Neural progenitor cell (in vitro differentiated cells): ENCODE data around the gene FAM20A. TPM values are rescaled to one million over a fixed set of nuclear protein-coding genes. Genes with fewer than 3 reads are reported as not detected.

ENCODE experiments used
- DNase-seq: peaks from one replicate; pipeline ENCODE4 v3.0.0-alpha.2; 2016; ENCODE audit warnings: low spot score
- H2AFZ ChIP-seq: fragments of 200-600 bp; sonication (generic); replicated peaks from 2 replicates; pipeline ENCODE4 v1.6.1; 2016; ENCODE audit warnings: antibody characterized with exemption
- H3F3A ChIP-seq: fragments of 200-600 bp; sonication (generic); 2 replicates; pipeline ENCODE4 v1.6.1; 2016; ENCODE audit warnings: antibody characterized with exemption, low read depth
- H3K27ac ChIP-seq: fragments of 200-600 bp; sonication (generic); 2 replicates; pipeline ENCODE4 v1.5.1; 2016; ENCODE audit warnings: mild to moderate bottlenecking
- H3K27me3 ChIP-seq: fragments of 200-600 bp; sonication (generic); 2 replicates; pipeline ENCODE4 v1.6.1; 2016; ENCODE audit warnings: mild to moderate bottlenecking, moderate library complexity
- H3K36me3 ChIP-seq: fragments of 200-600 bp; sonication (generic); 2 replicates; pipeline ENCODE4 v1.5.1; 2016
- H3K4me1 ChIP-seq: fragments of 200-600 bp; sonication (generic); 2 replicates; pipeline ENCODE4 v1.6.1; 2016; ENCODE audit warnings: mixed run types
- H3K4me2 ChIP-seq: fragments of 200-600 bp; sonication (generic); 2 replicates; pipeline ENCODE4 v1.6.1; 2016
- H3K4me3 ChIP-seq: fragments of 200-600 bp; sonication (generic); 2 replicates; pipeline ENCODE4 v1.5.1; 2016
- H3K79me2 ChIP-seq: fragments of 200-600 bp; sonication (generic); 2 replicates; pipeline ENCODE4 v1.6.1; 2016; ENCODE audit warnings: low read depth
- H3K9ac ChIP-seq: fragments of 200-600 bp; sonication (generic); 2 replicates; pipeline ENCODE4 v1.6.1; 2016
- H3K9me3 ChIP-seq: fragments of 200-600 bp; sonication (generic); 2 replicates; pipeline ENCODE4 v1.5.1; 2016; ENCODE audit warnings: low read depth
- H4K20me1 ChIP-seq: fragments of 200-600 bp; sonication (generic); 2 replicates; pipeline ENCODE4 v1.6.1; 2016; ENCODE audit warnings: low read depth
- H3K27ac Mint-ChIP-seq: 3 replicates; pipeline ENCODE4 v1.8.0; 2021; ENCODE audit warnings: mixed read lengths
- H3K27me3 Mint-ChIP-seq: 2 replicates; pipeline ENCODE4 v1.8.0; 2022; ENCODE audit warnings: low read depth, mild to moderate bottlenecking, inconsistent platforms, moderate library complexity, mixed read lengths; ENCODE audit not compliant: insufficient read depth
- H3K36me3 Mint-ChIP-seq: 3 replicates; pipeline ENCODE4 v1.8.0; 2021; ENCODE audit warnings: mixed read lengths
- H3K4me1 Mint-ChIP-seq: 3 replicates; pipeline ENCODE4 v1.8.0; 2021; ENCODE audit warnings: mixed read lengths
- H3K4me3 Mint-ChIP-seq: 3 replicates; pipeline ENCODE4 v1.8.0; 2021; ENCODE audit warnings: mild to moderate bottlenecking, moderate library complexity, mixed read lengths
- H3K9me3 Mint-ChIP-seq: 3 replicates; pipeline ENCODE4 v1.8.0; 2020; ENCODE audit warnings: mixed read lengths
- CTCF ChIP-seq: fragments of 200-600 bp; sonication (generic); IDR thresholded peaks from 2 replicates; pipeline ENCODE4 v1.5.1; 2017; ENCODE audit warnings: antibody characterized with exemption, mild to moderate bottlenecking
- EZH2 ChIP-seq: fragments of 200-600 bp; sonication (generic); IDR thresholded peaks from 2 replicates; pipeline ENCODE4 v1.6.1; 2017; ENCODE audit warnings: antibody characterized with exemption, mild to moderate bottlenecking, moderate library complexity
- EZH2phosphoT487 ChIP-seq: fragments of 200-600 bp; sonication (generic); IDR thresholded peaks from 2 replicates; pipeline ENCODE4 v1.6.1; 2017; ENCODE audit warnings: antibody characterized with exemption
- total RNA-seq: library from RNA; depleted of rRNA; stranded (reverse); fragments of >200 nt; gene quantifications from 2 replicates; pipeline ENCODE4 v1.2.3, GENCODE V29; 2015; ENCODE audit warnings: low replicate concordance

Gene FAM20A
- total RNA-seq, 1 donor from 2014 or later, result 0.41 TPM

- no peaks in the 10 kb centered on the region for H3K36me3 Mint-ChIP-seq
- Histone ChIP-seq H3K4me2 (no peak overlapping the region), H3K9ac (no peak overlapping the region), H3K27me3 (no peaks in the 10 kb centered on the region), H3K9me3 (no peaks in the 10 kb centered on the region), H4K20me1 (no peaks in the 10 kb centered on the region), H3K27ac (no peak overlapping the region), H3F3A (no peaks in the 10 kb centered on the region), H3K4me3 (no peak overlapping the region), H2AFZ (no peak overlapping the region), H3K4me1 (no peaks in the 10 kb centered on the region), H3K36me3 (no peaks in the 10 kb centered on the region), H3K79me2 (no peaks in the 10 kb centered on the region)
- peaks cover 6% of the 10 kb centered on the region for H3K27me3 Mint-ChIP-seq
- TF ChIP-seq CTCF (no peak), EZH2 (no peak), EZH2phosphoT487 (no peak)
- DNase-seq, result no peak
- H3K4me1 Mint-ChIP-seq, result peaks cover 13% of the 10 kb centered on the region
- H3K4me3 Mint-ChIP-seq, result no peak overlapping the region
- H3K27ac Mint-ChIP-seq, result no peak overlapping the region
- no peaks in the 10 kb centered on the region for H3K9me3 Mint-ChIP-seq
Measured at GRCh38 chr17:68573338-68573737, 27.8 kb downstream of the FAM20A start.

DNA sequence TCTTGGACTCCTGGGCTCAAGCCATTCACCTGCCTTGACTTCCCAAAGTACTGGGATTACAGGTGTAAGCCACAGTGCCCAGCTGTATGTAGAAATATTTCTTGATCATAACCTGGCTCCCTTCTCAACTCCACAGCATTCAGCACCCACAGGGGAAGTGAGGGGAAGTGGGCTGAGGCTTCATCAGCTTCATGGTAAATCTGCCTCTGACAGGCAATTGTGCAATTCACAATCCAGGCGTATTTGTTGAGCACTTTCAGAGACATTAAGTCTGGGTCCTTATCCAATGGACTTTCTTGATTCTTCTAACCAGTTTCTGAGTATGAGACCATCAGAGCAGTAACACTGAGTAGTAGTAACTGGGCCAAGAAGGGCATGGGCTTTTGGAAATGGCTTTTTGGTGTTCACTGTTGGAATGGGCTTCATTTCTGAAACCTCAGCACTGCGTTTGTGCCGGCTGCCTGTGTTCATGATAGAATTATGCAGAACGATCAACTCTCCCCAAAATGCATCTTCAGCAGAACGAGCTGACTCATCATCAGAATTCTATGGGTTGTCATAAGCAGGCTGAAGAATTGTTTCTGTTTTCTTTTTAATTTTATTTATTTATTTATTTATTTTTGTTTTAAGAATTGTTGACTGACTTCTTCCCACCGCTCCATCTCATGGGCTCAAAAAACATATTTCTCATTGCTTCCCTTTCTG lies 28.9 kb downstream of the FAM20A start:
- H4K20me1 ChIP-seq, result no peaks in the 10 kb centered on the region
- no peaks in the 10 kb centered on the region for H3K9me3 ChIP-seq
- no peaks in the 10 kb centered on the region for H3K9me3 Mint-ChIP-seq
- H3K36me3 Mint-ChIP-seq, result no peaks in the 10 kb centered on the region
- peaks cover 6% of the 10 kb centered on the region for H3K27me3 Mint-ChIP-seq
- no peak overlapping the region for H3K4me3 Mint-ChIP-seq
- H3K4me3 ChIP-seq, result no peak overlapping the region
- DNase-seq, result no peak
- no peaks in the 10 kb centered on the region for H3K27me3 ChIP-seq
- peaks cover 6% of the 10 kb centered on the region for H3K4me1 Mint-ChIP-seq
- no peak overlapping the region for H3K27ac ChIP-seq
- no peaks in the 10 kb centered on the region for H3K36me3 ChIP-seq
- no peaks in the 10 kb centered on the region for H3K4me1 ChIP-seq
- no peak overlapping the region for H3K4me2 ChIP-seq
- no peak overlapping the region for H2AFZ ChIP-seq
- no peak overlapping the region for H3K9ac ChIP-seq
- no peaks in the 10 kb centered on the region for H3F3A ChIP-seq
- TF ChIP-seq CTCF, result no peak
- TF ChIP-seq EZH2phosphoT487, result no peak
- no peak for TF ChIP-seq EZH2
- H3K27ac Mint-ChIP-seq, result no peak overlapping the region
- no peaks in the 10 kb centered on the region for H3K79me2 ChIP-seq

- no peak for DNase-seq
- Mint-ChIP-seq H3K9me3 (no peaks in the 10 kb centered on the region), H3K36me3 (no peaks in the 10 kb centered on the region), H3K4me3 (no peak overlapping the region), H3K27me3 (peaks cover 6% of the 10 kb centered on the region), H3K4me1 (no peaks in the 10 kb centered on the region), H3K27ac (no peak overlapping the region)
- Histone ChIP-seq H3K4me3 (no peak overlapping the region), H3K9me3 (no peaks in the 10 kb centered on the region), H3K9ac (no peak overlapping the region), H3K4me1 (no peaks in the 10 kb centered on the region), H3K4me2 (no peak overlapping the region), H3F3A (no peaks in the 10 kb centered on the region), H3K36me3 (no peaks in the 10 kb centered on the region), H3K27me3 (no peaks in the 10 kb centered on the region), H4K20me1 (no peaks in the 10 kb centered on the region), H2AFZ (no peak overlapping the region), H3K27ac (no peak overlapping the region), H3K79me2 (no peaks in the 10 kb centered on the region)
- TF ChIP-seq EZH2phosphoT487, result no peak
- TF ChIP-seq CTCF, result no peak
- TF ChIP-seq EZH2, result no peak
Measured at GRCh38 chr17:68570526-68570925, 30.6 kb downstream of the FAM20A start.
